OCI-LY7 (cell line): ENCODE measurements around the gene ALPG. TPM values are rescaled to one million over a fixed set of nuclear protein-coding genes. Genes with fewer than 3 reads are reported as not detected.
A peak's percentile ranks its signal among the peaks of the same experiment; 100 is the strongest.

Experiments
- BruUV-seq: library from RNA; stranded (reverse); fragments of 400-500 nt; replicated peaks from 2 replicates; lab custom pipeline; 2021; lab: Mats Ljungman, UMichigan
- CTCF ChIA-PET: fragments of 300-600 bp; sonication (Branson Sonifier 250); formaldehyde crosslinking; loops from one replicate; lab custom pipeline; 2022; ENCODE audit warnings: antibody characterized with exemption; ENCODE audit not compliant: unreplicated experiment; lab: Charles Lee
- POLR2A ChIA-PET: fragments of 300-600 bp; sonication (Branson Sonifier 250); formaldehyde crosslinking; loops from one replicate; lab custom pipeline; 2022; ENCODE audit warnings: antibody characterized with exemption; lab: Charles Lee
- DNase-seq: peaks from one replicate; pipeline ENCODE4 v3.0.0-alpha.2; 2015; ENCODE audit warnings: low spot score
- H2AFZ ChIP-seq: fragments of 200-600 bp; sonication (generic), shearing (Covaris generic); 2 replicates; pipeline ENCODE4 v1.6.1; 2014; ENCODE audit warnings: mild to moderate bottlenecking, antibody characterized with exemption, low read length, moderate library complexity
- H3K27ac ChIP-seq: fragments of 200-600 bp; sonication (generic); 2 replicates; pipeline ENCODE4 v1.5.1; 2014; ENCODE audit warnings: mixed run types, low read depth, mild to moderate bottlenecking, moderate library complexity, low read length, inconsistent platforms; ENCODE audit not compliant: poor library complexity, severe bottlenecking
- H3K36me3 ChIP-seq: fragments of 200-600 bp; sonication (generic); 2 replicates; pipeline ENCODE4 v1.6.1; 2014; ENCODE audit warnings: mild to moderate bottlenecking, antibody characterized with exemption, low read length, moderate library complexity, mixed read lengths; ENCODE audit not compliant: insufficient read depth
- H3K4me1 ChIP-seq: fragments of 200-600 bp; sonication (generic); 2 replicates; pipeline ENCODE4 v1.5.1; 2014; ENCODE audit warnings: mild to moderate bottlenecking, low read length; ENCODE audit not compliant: insufficient read depth, poor library complexity, severe bottlenecking
- H3K4me2 ChIP-seq: fragments of 200-600 bp; sonication (generic); 2 replicates; pipeline ENCODE4 v1.6.1; 2014; ENCODE audit warnings: mild to moderate bottlenecking, low read length
- H3K4me3 ChIP-seq: fragments of 200-600 bp; sonication (generic); 2 replicates; pipeline ENCODE4 v1.5.1; 2014; ENCODE audit warnings: mild to moderate bottlenecking, low read depth, low read length; ENCODE audit not compliant: poor library complexity, severe bottlenecking
- H3K79me2 ChIP-seq: fragments of 200-600 bp; sonication (generic); 2 replicates; pipeline ENCODE4 v1.6.1; 2016; ENCODE audit warnings: low read depth, mild to moderate bottlenecking, low read length, moderate library complexity, mixed read lengths; ENCODE audit not compliant: insufficient read depth
- H3K9me2 ChIP-seq: fragments of 200-600 bp; sonication (generic); 2 replicates; pipeline ENCODE4 v1.6.1; 2016; ENCODE audit warnings: mild to moderate bottlenecking, low read length, mixed read lengths; ENCODE audit not compliant: insufficient read depth
- H3K9me3 ChIP-seq: fragments of 200-600 bp; sonication (generic); 2 replicates; pipeline ENCODE4 v1.6.1; 2014; ENCODE audit warnings: mild to moderate bottlenecking, mixed run types, low read length, mixed read lengths
- H4K20me1 ChIP-seq: fragments of 200-600 bp; sonication (generic); 2 replicates; pipeline ENCODE4 v1.6.1; 2014; ENCODE audit warnings: mild to moderate bottlenecking, antibody characterized with exemption, low read length, moderate library complexity, mixed read lengths; ENCODE audit not compliant: insufficient read depth
- EZH2phosphoT487 ChIP-seq: fragments of 200-600 bp; sonication (generic); IDR thresholded peaks from 2 replicates; pipeline ENCODE4 v1.6.1; 2018; ENCODE audit warnings: low read depth, borderline replicate concordance, mild to moderate bottlenecking, mixed run types, antibody characterized with exemption, low read length, moderate library complexity, mixed read lengths
- intact Hi-C: fragments of 100-400 bp; cut with micrococcal nuclease; formaldehyde crosslinking; loops from one replicate; pipeline ENCODE4 v1.10.0; 2022; ENCODE audit not compliant: unreplicated experiment
- total RNA-seq, 2 experiments: library from RNA; depleted of rRNA in 1 of 2; stranded (reverse); fragments of >200 nt in 1 of 2; shearing (Covaris generic) in 1 of 2; gene quantifications; 2 replicates each; pipeline ENCODE4 v1.2.3, GENCODE V29; 2014 to 2022
- TF ChIP-seq, protein P1 (sequence below): fragments of 200-600 bp; sonication (generic); conservative IDR thresholded peaks from 2 replicates; pipeline ENCODE4 v1.5.1; 2014; ENCODE audit warnings: mild to moderate bottlenecking, antibody characterized with exemption, low read length, moderate library complexity, mixed read lengths

ALPG gene
- total RNA-seq, 2 experiments from 2014 or later: not detected

- H3K9me2 ChIP-seq: no peaks in the 10 kb centered on the region
- POLR2A ChIA-PET: interaction anchor here (0.7 kb wide), 3 partner anchors 105 to 268 kb away, joined by 3 to 5 read pairs (median 4); no protein-coding TSS in a partner anchor
Observed at GRCh38 chr2:232398293-232399034, 8.2 kb upstream of the ALPG start.

GRCh38 chr2:232400256-232401015 is 6.2 kb upstream of the ALPG start:
- BruUV-seq: no TSS peak
- TF ChIP-seq EZH2phosphoT487: no peak
- TF ChIP-seq, protein P1, sequence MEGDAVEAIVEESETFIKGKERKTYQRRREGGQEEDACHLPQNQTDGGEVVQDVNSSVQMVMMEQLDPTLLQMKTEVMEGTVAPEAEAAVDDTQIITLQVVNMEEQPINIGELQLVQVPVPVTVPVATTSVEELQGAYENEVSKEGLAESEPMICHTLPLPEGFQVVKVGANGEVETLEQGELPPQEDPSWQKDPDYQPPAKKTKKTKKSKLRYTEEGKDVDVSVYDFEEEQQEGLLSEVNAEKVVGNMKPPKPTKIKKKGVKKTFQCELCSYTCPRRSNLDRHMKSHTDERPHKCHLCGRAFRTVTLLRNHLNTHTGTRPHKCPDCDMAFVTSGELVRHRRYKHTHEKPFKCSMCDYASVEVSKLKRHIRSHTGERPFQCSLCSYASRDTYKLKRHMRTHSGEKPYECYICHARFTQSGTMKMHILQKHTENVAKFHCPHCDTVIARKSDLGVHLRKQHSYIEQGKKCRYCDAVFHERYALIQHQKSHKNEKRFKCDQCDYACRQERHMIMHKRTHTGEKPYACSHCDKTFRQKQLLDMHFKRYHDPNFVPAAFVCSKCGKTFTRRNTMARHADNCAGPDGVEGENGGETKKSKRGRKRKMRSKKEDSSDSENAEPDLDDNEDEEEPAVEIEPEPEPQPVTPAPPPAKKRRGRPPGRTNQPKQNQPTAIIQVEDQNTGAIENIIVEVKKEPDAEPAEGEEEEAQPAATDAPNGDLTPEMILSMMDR: no peak
- Histone ChIP-seq H3K9me2 (no peaks in the 10 kb centered on the region), H3K4me3 (no peak overlapping the region), H3K36me3 (no peaks in the 10 kb centered on the region), H3K4me2 (peak overlapping the region; percentile 26; the same call in 1 of the 2 replicates), H4K20me1 (no peaks in the 10 kb centered on the region), H3K9me3 (no peaks in the 10 kb centered on the region), H2AFZ (no peak overlapping the region; the same call in 1 of the 2 replicates), H3K79me2 (no peaks in the 10 kb centered on the region), H3K27ac (no peak overlapping the region), H3K4me1 (peaks cover 5% of the 10 kb centered on the region)
- ChIA-PET POLR2A (interaction anchor here (1.4 kb wide), 1 partner anchor 170 kb away, joined by 3 read pairs; no protein-coding TSS in a partner anchor), CTCF (no interaction called here)
- peak; percentile 13 for DNase-seq
- intact Hi-C loops: no loop called here

More at GRCh38 chr2:232398293-232399034, 8.2 kb upstream of the ALPG start:
- CTCF ChIA-PET: interaction anchor here (1.0 kb wide), 1 partner anchor 36 kb away, joined by 3 read pairs; no protein-coding TSS in a partner anchor
- TF ChIP-seq, protein P1: no peak
- no peak for TF ChIP-seq EZH2phosphoT487
- no peak overlapping the region for H3K4me3 ChIP-seq
- H4K20me1 ChIP-seq: no peaks in the 10 kb centered on the region
- no peak overlapping the region for H3K27ac ChIP-seq
- no peaks in the 10 kb centered on the region for H3K36me3 ChIP-seq
- intact Hi-C loops: no loop called here
- no peak overlapping the region for H2AFZ ChIP-seq
- no TSS peak for BruUV-seq
- no peaks in the 10 kb centered on the region for H3K9me3 ChIP-seq
- no peaks in the 10 kb centered on the region for H3K79me2 ChIP-seq
- DNase-seq: no peak
- H3K4me1 ChIP-seq: peaks cover 5% of the 10 kb centered on the region
- no peak overlapping the region for H3K4me2 ChIP-seq
